ENCODE measurements around the gene WDR6. TPM values are rescaled to one million over a fixed set of nuclear protein-coding genes. Genes with fewer than 3 reads are reported as not detected.

WDR6 gene
- total and polyA plus RNA-seq, 4 donors: 80.3 to 138 (median 109) TPM

GRCh38 chr3:49032646-49033304, 25.6 kb downstream of the WDR6 start:
- no peaks in the 10 kb centered on the region for H3K27me3 ChIP-seq (ENCODE audit: control insufficient read depth in 3 of 3, insufficient read depth in 3 of 3, low read length in 2 of 3)
- H3K36me3 ChIP-seq (ENCODE audit: control insufficient read depth in 4 of 4, insufficient read depth in 4 of 4, low read length in 4 of 4): peaks cover 5 to 36% (median 34%) of the 10 kb centered on the region in 4 donors
- H3K4me3 ChIP-seq: no peak overlapping the region
- peaks cover 5 to 21% (median 7%) of the 10 kb centered on the region in 5 donors for H3K4me1 ChIP-seq (ENCODE audit: control insufficient read depth in 5 of 5, insufficient read depth in 5 of 5, low read length in 5 of 5)
- no peak overlapping the region for H3K27ac ChIP-seq (ENCODE audit: low read depth in 1 of 2, low read length in 1 of 2)
- H3K9me3 ChIP-seq (ENCODE audit: control insufficient read depth in 4 of 4, insufficient read depth in 3 of 4, low read length in 3 of 4): no peaks in the 10 kb centered on the region
- H3K9ac ChIP-seq (ENCODE audit: insufficient read depth in 1 of 2, low read length in 2 of 2): no peak overlapping the region
- no peak for TF ChIP-seq CTCF (IDR thresholded peaks at IDR 0.05; ENCODE audit: control extremely low read depth, extremely low read depth)
- 91 to 97% methylated on average over 6 of the region's 6 CpGs for WGBS, 2 donors
- ATAC-seq (ENCODE audit: insufficient read depth, low FRiP score) (no peak), DNase-seq (peak in 1 of 3 donors; percentile 30)

GRCh38 chr3:49034650-49035049, 27.5 kb downstream of the WDR6 start:
- Histone ChIP-seq H3K27me3 (ENCODE audit: control insufficient read depth in 3 of 3, insufficient read depth in 3 of 3, low read length in 2 of 3) (no peaks in the 10 kb centered on the region), H3K4me1 (ENCODE audit: control insufficient read depth in 5 of 5, insufficient read depth in 5 of 5, low read length in 5 of 5) (peaks cover 0 to 6% (median 0%) of the 10 kb centered on the region in 5 donors), H3K36me3 (ENCODE audit: control insufficient read depth in 4 of 4, insufficient read depth in 4 of 4, low read length in 4 of 4) (peaks cover 5 to 38% (median 33%) of the 10 kb centered on the region in 4 donors), H3K4me3 (no peak overlapping the region), H3K9ac (ENCODE audit: insufficient read depth in 1 of 2, low read length in 2 of 2) (no peak overlapping the region), H3K9me3 (ENCODE audit: control insufficient read depth in 4 of 4, insufficient read depth in 3 of 4, low read length in 3 of 4) (no peaks in the 10 kb centered on the region), H3K27ac (ENCODE audit: low read depth in 1 of 2, low read length in 1 of 2) (no peak overlapping the region)
- WGBS, 2 donors: 96 to 100% methylated on average over 2 of the region's 2 CpGs
- ATAC-seq (ENCODE audit: insufficient read depth, low FRiP score) (no peak), DNase-seq (no peak)
- no peak for TF ChIP-seq CTCF (IDR thresholded peaks at IDR 0.05; ENCODE audit: control extremely low read depth, extremely low read depth)

- no peak for ATAC-seq (ENCODE audit: insufficient read depth, low FRiP score)
- TF ChIP-seq CTCF (IDR thresholded peaks at IDR 0.05; ENCODE audit: control extremely low read depth, extremely low read depth): no peak
- H3K27me3 ChIP-seq (ENCODE audit: control insufficient read depth in 3 of 3, insufficient read depth in 3 of 3, low read length in 2 of 3): no peaks in the 10 kb centered on the region
- H3K4me1 ChIP-seq (ENCODE audit: control insufficient read depth in 5 of 5, insufficient read depth in 5 of 5, low read length in 5 of 5): peaks cover 0 to 5% (median 0%) of the 10 kb centered on the region in 5 donors
- no peak for DNase-seq
- WGBS, 2 donors: 69 to 91% methylated on average over 3 of the region's 3 CpGs
- no peak overlapping the region for H3K4me3 ChIP-seq
- H3K27ac ChIP-seq (ENCODE audit: low read depth in 1 of 2, low read length in 1 of 2): no peak overlapping the region
- H3K9me3 ChIP-seq (ENCODE audit: control insufficient read depth in 4 of 4, insufficient read depth in 3 of 4, low read length in 3 of 4): no peaks in the 10 kb centered on the region
- H3K36me3 ChIP-seq (ENCODE audit: control insufficient read depth in 4 of 4, insufficient read depth in 4 of 4, low read length in 4 of 4): peaks cover 8 to 39% (median 35%) of the 10 kb centered on the region in 4 donors
- no peak overlapping the region for H3K9ac ChIP-seq (ENCODE audit: insufficient read depth in 1 of 2, low read length in 2 of 2)
Observed at GRCh38 chr3:49035281-49035680, 28.1 kb downstream of the WDR6 start.

Data from lung (tissue), 12 donors.